ENCODE data around the gene ATP9B. TPM values are rescaled to one million over a fixed set of nuclear protein-coding genes. Genes with fewer than 3 reads are reported as not detected.

ATP9B gene
- total RNA-seq, 1 experiment from 2014 or later: 17.9 TPM

DNA sequence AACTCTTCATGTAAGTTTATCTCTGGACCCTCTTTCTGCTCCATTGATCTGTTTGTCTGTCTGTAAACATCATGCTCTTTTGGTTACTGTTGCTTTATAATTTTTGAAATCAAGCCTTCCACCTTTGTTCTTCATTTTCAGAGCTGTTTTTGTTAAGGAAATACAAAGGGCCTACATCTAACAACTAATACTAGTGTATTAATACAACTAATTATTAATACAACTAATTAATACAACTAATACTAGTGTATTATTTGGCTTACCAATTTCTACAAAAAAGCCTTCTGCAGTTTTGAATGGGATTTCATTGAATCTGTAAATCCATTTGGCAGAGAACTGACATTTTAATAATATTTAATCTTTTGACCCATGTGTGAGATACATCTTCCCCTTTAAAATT, 66.7 kb downstream of the ATP9B start:
- no peak for TF ChIP-seq EZH2 (IDR thresholded peaks at IDR 0.05; ENCODE audit: borderline replicate concordance, low read depth, low read length, poor library complexity, severe bottlenecking)
- no peak for TF ChIP-seq CTCF (conservative IDR thresholded peaks at IDR 0.05; ENCODE audit: low read depth, low read length)
- intact Hi-C loops (cut with micrococcal nuclease; ENCODE audit: unreplicated experiment): loop anchor here (2.0 kb wide), 1 partner anchor 23 kb away; no protein-coding TSS in a partner anchor

DNA sequence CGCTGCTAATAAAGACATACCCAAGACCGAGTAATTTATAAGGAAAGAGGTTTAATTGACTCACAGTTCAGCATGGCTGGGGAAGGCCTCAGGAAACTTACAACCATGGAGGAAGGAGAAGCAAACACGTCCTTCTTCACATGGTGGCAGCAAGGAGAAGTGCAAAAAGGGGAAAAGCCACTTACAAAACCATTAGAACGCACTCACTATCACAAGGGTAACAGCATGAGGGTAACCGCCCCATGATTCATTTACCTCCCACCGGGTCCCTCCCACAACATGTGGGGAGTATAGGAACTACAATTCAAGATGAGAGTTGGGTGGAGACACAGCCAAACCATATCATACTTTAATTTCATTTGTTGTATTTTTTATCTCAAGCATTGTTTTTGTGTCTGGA, 67.5 kb downstream of the ATP9B start:
- Histone ChIP-seq H3K4me3 (ENCODE audit: low read depth, low read length, poor library complexity, severe bottlenecking) (no peak overlapping the region), H3K4me1 (ENCODE audit: insufficient read depth, low read length, poor library complexity, severe bottlenecking) (no peaks in the 10 kb centered on the region), H3K9me3 (ENCODE audit: low read depth, low read length, poor library complexity, severe bottlenecking) (no peaks in the 10 kb centered on the region), H3K36me3 (ENCODE audit: insufficient read depth, low read length, poor library complexity, severe bottlenecking) (no peaks in the 10 kb centered on the region), H3K27me3 (replicated peaks; ENCODE audit: insufficient read depth, low read depth, low read length, poor library complexity) (no peaks in the 10 kb centered on the region), H3K27ac (ENCODE audit: low read depth, low read length, poor library complexity, severe bottlenecking) (no peak overlapping the region)
- peak; percentile 34 for DNase-seq (ENCODE audit: low spot score)
- BruUV-seq (replicated peaks): no TSS peak
- intact Hi-C loops (cut with micrococcal nuclease; ENCODE audit: unreplicated experiment): loop anchor here (2.0 kb wide), 1 partner anchor 24 kb away; no protein-coding TSS in a partner anchor
- CTCF ChIA-PET: no interaction called here
- TF ChIP-seq EZH2 (IDR thresholded peaks at IDR 0.05; ENCODE audit: borderline replicate concordance, low read depth, low read length, poor library complexity, severe bottlenecking) (no peak), CTCF (conservative IDR thresholded peaks at IDR 0.05; ENCODE audit: low read depth, low read length) (no peak)
- POLR2A ChIA-PET (ENCODE audit: low non-redundant PET): no interaction called here

More for the DNA sequence above, 66.7 kb downstream of the ATP9B start:
- Histone ChIP-seq H3K27me3 (replicated peaks; ENCODE audit: insufficient read depth, low read depth, low read length, poor library complexity) (no peaks in the 10 kb centered on the region), H3K4me1 (ENCODE audit: insufficient read depth, low read length, poor library complexity, severe bottlenecking) (no peaks in the 10 kb centered on the region), H3K36me3 (ENCODE audit: insufficient read depth, low read length, poor library complexity, severe bottlenecking) (no peaks in the 10 kb centered on the region), H3K27ac (ENCODE audit: low read depth, low read length, poor library complexity, severe bottlenecking) (no peak overlapping the region), H3K9me3 (ENCODE audit: low read depth, low read length, poor library complexity, severe bottlenecking) (no peaks in the 10 kb centered on the region), H3K4me3 (ENCODE audit: low read depth, low read length, poor library complexity, severe bottlenecking) (no peak overlapping the region)
- ChIA-PET POLR2A (ENCODE audit: low non-redundant PET) (no interaction called here), CTCF (no interaction called here)
- DNase-seq (ENCODE audit: low spot score): no peak
- BruUV-seq (replicated peaks): no TSS peak

GRCh38 chr18:79139206-79139605, 70.0 kb downstream of the ATP9B start:
- H3K4me1 ChIP-seq (ENCODE audit: insufficient read depth, low read length, poor library complexity, severe bottlenecking): no peaks in the 10 kb centered on the region
- no peak for DNase-seq (ENCODE audit: low spot score)
- CTCF ChIA-PET: no interaction called here
- no TSS peak for BruUV-seq (replicated peaks)
- POLR2A ChIA-PET (ENCODE audit: low non-redundant PET): interaction anchor here (0.7 kb wide), 1 partner anchor 318 kb away, joined by 3 read pairs; no protein-coding TSS in a partner anchor
- intact Hi-C loops (cut with micrococcal nuclease; ENCODE audit: unreplicated experiment): no loop called here
- H3K27me3 ChIP-seq (replicated peaks; ENCODE audit: insufficient read depth, low read depth, low read length, poor library complexity): no peaks in the 10 kb centered on the region
- H3K9me3 ChIP-seq (ENCODE audit: low read depth, low read length, poor library complexity, severe bottlenecking): no peaks in the 10 kb centered on the region
- no peaks in the 10 kb centered on the region for H3K36me3 ChIP-seq (ENCODE audit: insufficient read depth, low read length, poor library complexity, severe bottlenecking)
- H3K4me3 ChIP-seq (ENCODE audit: low read depth, low read length, poor library complexity, severe bottlenecking): no peak overlapping the region
- no peak for TF ChIP-seq EZH2 (IDR thresholded peaks at IDR 0.05; ENCODE audit: borderline replicate concordance, low read depth, low read length, poor library complexity, severe bottlenecking)
- TF ChIP-seq CTCF (conservative IDR thresholded peaks at IDR 0.05; ENCODE audit: low read depth, low read length): no peak
- no peak overlapping the region for H3K27ac ChIP-seq (ENCODE audit: low read depth, low read length, poor library complexity, severe bottlenecking)

Data from A673 (cell line).